ENCODE data around the gene DAGLB.
"Not testable (repeated sequence)": the region's sequence is repeated elsewhere in the genome, so short reads cannot be mapped to it uniquely, and the experiment has no call there.

Gene DAGLB

DNA sequence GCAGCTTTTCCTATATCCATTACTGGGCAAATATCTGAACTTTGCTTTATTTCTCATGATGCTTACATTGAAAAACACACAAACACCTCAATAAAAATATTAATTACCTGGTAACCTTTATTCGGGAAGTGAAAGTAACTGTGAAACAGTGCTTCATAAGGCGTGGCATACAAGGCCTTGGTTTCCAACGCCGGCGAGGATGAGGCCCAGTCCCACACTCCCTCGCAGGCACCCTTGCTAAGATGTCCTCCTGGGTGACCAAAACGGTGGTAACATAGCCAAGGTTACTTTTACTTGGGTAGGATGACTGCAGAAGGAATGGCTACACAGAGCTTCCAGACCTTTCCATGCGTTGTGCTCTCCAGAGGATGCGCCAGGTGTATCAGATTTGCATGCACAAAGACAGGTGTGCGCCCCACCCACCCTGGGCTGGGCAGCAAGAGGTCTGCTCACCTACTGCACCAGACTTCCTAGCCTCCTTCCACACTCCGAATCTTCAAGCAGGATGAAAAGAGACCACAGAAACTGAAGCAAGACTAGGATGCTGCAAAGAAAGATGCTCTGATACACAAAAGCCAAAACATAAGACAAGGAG, 13.3 kb upstream of the DAGLB start:
- no peak for DNase-seq

DNA sequence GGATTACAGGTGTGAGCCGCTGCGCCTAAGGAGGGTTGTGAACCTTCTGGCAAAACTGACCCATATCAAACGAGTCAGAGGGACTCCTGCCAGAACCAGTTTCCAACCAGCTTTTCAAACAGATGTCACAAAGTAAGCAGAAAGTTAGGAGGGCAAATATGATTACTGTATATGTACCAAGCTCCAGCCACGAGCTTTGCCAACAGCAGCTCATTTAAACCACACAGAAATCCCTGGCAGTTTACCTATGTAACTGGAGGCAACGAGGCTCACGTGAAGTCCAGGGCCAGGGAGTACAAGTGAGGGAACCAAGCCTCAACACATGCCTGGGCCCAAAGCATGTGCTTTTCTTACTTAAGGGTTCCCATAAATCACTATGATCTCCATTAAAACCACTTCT, 12.5 kb upstream of the DAGLB start:
- DNase-seq: no peak

DNA sequence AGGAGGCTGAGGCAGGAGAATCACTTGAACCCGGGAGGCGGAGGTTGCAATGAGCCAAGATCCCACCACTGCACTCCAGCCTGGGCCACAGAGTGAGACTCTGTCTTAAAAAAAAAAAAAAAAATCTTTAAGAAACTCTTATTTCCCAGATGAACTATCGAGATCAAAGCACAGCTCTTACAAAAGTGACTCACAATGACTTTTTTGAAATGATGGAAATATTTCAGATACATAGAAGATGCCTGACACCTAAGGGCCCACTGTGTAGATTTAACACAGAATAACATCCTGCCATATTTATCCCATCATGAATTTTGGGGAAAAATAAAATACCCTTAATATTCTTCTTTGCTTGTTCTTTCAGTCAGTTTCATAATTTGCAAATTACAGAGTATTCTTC, 10.9 kb upstream of the DAGLB start:
- DNase-seq: not testable (repeated sequence)

DNA sequence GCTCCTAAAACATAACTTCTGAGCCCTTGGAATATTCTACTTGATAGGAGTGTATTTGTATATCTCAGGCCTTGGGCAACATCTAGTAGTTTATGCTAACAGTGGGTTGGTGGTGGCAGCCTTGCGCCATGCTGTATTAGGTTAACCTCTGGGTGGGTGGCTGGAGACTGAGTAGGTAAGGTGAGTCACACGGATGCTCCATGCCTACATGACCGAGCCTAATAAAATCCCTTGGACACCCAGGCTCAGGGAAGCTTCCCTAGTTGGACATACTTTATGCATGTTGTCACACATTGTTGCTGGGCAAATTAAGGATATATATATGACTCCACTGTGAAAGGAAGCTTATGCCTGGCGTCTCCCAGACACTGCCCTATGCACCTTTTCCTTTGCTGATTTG, 6.0 kb upstream of the DAGLB start:
- no peak for DNase-seq

DNA sequence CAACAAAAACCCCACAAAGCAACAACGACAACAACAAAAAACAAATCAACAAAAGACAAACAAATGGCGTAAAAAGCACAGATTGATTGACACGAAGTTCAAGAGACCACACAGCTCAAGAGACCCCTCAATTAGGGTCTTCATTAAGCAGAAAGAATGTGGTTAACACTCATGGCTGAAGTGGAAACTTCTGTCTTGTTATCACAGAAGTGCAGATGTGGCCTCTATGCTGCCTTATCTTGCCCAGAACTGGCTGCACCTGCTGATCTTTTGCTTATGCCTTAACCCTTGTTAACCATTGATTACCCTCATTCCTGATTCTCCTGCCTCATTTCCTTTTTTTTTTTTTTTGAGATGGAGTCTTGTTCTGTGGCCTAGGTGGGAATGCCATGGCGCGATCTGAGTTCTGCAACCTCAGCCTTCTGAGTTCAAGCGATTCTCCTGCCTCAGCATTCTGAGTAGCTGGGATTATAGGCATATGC, 3.5 kb upstream of the DAGLB start:
- no peak for DNase-seq

DNA sequence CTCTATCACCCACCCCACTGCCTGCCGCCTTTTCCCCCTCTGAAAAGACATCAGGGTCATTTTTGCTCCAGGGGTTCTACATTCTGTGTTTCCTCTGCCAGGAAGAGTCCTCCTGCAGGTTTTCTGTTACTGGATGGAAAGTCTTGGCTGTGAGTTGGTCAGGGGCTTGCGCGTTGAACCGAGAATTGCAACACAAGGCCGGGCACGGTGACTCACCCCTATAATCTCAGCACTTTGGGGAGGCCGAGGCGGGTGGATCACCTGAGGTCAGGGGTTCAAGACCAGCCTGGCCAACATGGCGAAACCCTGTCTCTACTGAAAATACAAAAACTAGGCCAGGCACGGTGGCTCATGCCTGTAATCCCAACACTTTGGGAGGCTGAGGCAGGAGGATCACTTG, 2.8 kb upstream of the DAGLB start:
- DNase-seq: not testable (repeated sequence)

DNA sequence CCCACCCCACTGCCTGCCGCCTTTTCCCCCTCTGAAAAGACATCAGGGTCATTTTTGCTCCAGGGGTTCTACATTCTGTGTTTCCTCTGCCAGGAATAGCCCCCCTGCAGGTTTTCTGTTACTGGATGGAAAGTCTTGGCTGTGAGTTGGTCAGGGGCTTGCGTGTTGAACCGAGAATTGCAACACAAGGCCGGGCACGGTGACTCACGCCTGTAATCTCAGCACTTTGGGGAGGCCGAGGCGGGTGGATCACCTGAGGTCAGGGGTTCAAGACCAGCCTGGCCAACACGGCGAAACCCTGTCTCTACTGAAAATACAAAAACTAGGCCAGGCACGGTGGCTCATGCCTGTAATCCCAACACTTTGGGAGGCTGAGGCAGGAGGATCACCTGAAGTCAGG, 2.1 kb upstream of the DAGLB start:
- DNase-seq: not testable (repeated sequence)

DNA sequence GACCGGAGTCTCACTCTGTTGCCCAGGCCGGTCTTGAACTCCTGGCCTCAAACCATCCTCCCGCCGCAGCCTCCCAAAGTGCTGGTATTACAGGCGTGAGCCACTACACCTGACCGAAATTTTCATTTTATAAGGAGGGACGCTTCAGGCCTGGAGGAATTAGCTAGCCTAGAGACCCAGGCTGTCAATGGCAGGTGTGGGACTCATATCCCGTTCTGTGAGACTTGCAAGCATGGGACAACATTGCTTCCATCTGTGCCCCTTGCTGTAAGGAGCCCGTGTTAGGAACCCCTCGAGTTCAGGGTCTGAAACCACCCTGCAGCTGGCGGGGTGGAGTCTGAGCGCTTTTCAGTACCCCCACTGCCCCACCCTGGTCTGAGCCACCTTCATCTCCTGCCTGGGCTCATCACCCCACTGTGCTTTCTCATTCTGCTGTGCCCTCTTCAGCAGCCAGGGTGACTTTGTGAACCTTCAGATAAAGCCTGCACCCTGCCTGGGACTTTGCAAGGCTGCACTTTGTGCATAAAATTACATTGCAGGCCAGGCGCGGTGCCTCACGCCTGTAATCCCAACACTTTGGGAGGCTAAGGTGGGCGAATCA, 1.3 kb upstream of the DAGLB start:
- DNase-seq: no peak

DNA sequence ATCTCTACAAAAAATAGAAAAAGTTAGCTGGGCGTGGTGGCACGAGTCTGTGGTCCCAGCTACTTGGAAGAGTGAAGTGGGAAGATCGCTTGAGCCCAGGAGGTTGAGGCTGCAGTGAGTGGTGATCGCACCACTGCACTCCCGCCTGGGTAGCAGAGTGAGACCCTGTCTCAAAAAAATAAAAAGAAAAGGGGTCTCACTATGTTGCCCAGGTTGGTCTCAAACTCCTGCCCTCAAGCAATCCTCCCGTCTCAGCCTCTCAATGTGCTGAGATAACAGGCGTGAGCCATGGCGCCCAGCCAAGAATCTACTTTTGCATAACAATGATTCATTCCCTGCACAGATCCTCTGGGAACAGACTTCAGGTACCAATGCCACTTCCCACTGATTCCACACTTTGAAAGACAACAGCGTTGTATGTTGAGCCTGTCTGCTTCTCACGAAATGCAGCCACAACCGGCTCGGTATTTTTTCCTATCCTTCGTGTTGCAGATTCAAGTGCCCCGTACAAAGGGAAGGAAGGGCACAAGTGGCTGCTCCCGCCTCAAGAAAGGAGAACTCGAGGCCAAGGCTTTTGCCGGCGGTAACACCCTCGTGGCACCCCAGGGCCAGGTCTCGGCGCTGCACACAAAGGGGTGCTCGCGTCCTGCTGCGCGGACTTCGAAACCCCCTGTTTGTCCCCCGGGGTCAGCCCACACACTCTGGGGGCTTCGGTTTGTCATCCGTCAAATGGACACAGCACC, 745 bp downstream of the DAGLB start:
- peak; percentile 61 to 75 for DNase-seq

DNA sequence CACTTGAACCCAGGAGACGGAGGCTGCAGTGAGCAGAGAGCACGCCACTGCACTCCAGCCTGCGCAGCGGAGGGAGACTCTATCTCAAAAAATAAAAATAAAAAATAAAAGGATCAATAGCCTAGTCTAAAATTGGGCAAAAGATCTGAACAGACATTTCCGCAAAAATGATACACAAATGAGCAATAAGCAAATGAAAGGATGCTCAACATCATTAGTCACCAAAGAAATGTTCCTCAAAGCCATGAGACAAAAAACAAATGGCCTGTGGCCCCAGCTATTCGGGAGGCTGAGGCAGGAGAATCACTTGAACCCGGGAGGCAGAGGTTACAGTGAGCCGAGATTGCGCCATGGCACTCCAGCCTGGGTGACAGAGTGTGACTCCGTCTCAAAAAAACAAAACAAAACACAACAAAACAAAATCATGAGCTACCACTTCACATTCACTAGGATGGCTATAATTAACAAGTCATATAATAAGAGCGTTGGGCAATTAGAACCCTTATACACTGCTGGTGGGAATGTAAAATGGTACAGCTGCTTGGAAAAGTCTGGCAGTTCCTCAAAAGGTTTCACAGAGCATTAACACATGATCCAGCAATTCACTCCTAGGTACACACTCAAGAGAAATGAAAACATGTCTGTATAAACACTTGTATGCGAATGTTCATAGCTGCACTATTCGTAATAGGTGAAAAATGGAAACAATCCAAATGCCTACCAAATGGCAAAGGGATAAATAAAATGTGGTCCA, 3.1 kb downstream of the DAGLB start:
- no peak for DNase-seq

DNA sequence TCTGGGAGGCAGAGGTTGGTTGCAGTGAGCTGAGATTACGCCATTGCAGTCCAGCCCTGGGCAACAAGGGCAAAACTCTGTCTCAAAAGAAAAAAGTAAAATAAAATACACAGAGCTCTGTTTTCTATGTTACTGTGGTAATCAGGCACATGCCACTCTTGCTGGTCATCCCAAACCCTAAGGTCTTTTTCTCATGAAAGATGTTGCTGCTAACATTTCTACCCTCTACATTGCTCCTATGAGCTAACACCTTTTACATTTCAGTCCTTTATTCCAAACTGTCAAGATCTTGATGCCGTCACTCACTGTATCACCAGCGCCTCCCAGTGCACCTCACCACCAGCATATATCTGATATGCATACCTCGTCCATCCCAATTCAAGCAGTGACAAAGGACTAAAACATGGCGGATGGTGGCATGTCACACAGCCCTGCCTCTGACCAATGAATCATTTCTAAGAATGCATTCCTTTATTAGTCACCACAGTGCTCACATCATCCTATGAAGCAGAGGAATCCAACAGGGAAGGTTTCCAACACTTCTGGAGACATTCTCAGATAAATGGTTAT, 4.3 kb downstream of the DAGLB start:
- DNase-seq: no peak

DNA sequence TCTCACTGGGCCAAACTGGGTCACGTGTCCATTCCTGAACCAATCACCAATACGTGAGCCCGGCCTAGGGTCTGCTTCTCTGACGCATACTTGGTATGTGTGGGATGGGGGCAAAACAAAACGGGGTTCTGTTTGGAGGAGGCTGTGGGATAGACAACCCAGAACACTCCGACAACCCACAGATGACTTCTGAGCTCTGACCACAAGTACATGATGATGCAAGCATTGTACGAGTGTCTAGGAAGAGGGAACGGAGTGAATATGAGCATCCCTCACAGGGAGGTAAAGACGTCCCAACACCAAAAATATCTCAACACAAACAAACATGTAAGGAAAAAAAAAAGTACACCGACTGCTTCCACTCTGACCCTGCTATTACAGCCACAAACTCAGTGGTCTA, 5.6 kb downstream of the DAGLB start:
- no peak for DNase-seq

DNA sequence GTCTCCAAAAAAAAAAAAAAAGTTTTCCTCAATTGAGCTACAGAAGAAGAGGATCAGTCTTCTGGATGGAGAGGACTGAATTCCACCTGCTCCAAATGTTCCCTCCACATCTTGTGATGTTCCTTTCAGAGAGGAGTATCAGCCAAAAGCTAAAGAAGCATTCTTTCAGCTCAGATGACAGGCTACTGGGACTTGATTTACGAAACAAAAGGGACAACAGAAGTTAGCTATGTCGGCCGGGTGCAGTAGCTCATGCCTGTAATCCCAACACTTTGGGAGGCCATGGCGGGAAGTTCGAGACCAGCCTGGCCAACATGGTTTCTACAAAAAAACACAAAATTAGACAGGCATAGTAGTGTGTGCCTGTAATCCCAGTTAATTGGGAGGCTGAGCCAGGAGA, 7.4 kb downstream of the DAGLB start:
- DNase-seq: no peak

DNA sequence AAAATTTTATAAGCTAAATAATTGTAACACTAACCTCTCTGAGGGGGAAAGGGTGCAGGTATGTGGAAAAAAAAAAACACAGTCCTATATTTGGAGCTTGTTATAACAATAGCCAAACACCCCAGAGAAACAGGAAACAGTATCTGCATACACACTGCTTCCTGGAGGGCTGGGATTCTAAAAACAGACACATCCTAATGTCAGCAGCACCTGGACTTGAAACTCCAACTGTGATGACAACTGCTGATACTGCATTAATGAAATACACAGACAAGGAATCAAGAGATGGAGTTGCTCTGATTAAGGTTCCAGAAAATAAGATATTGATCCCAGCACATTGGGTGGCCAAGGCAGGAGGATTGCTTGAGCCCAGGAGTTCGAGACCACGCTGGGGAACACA, 9.3 kb downstream of the DAGLB start:
- DNase-seq: peak in 1 of 2 donors; percentile 72

DNA sequence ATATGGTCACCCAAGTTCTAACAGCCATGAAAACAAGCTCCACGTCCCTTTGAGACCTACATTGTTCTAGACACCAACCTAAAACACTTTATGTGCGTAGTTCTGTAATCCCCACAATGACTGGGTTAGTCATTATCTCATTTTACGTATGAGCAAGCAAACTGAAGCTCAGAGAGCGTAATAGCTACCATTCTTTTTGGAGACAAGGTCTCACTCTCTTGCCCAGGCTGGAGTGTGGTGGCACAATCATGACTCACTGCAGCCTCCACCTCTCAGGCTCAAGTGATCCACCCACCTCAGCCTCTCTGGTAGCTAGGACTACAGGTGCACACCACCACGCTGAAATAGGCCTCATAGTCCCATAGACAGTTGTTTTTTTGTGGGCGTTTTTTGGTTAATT, 10.5 kb downstream of the DAGLB start:
- peak in 1 of 2 donors; percentile 24 for DNase-seq

DNA sequence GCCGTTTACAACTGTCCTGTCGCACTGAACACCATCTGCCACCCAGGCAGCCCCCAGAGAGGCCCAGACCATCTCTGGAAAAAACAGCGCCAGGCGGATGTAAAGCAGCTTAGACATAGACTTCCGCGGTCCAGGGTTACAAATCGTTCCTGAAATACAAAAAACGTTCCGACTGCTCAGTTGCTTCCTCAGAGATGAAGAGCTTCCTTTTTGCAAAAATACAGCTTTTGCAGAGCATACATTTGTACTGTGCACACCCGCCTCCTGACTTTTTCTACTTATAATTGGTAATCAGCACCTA, 11.4 kb downstream of the DAGLB start:
- DNase-seq: peak; percentile 29 to 83

DNA sequence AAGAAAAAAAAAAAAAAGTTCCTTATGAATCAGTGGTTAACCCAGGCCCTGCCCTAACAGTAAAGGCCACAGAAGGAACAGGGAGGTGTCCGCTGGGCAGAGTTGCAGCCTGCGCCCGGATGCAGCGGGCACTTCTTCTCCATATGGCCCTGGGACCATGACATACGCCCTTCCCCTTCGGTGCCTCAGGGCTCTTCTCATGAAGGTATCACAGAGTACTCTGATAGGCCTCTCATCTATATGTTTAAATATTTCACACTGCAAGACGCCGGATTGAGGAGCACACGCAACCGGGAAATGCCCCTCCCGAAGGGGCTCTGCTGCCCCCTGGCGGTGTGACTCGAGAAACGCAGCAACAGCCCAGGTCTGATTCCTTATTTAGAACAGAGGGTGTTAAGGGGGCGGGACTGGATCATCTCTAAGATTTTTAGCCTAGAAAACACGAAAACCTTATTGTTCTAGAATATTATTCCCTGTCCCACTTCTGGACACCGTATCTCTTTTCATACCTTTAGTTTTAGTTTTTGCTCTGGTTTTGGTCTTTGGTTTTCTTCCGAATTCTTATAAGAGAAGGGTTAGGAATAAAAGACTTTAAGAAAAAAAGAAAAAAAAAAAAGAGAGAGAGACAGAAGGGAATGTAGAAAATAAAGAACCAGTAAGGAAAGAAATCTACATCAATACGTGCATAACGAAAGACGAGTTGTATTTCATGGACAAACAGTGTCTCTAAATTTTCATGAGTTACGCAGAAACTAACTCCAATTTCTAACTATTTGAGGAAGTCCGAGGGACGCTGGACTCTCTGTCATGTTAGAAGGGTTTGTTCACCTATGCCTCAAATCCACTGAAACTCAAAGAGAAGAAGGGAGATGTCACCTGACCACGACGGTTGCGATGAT, 12.0 kb downstream of the DAGLB start:
- peak; percentile 65 to 80 for DNase-seq

DNA sequence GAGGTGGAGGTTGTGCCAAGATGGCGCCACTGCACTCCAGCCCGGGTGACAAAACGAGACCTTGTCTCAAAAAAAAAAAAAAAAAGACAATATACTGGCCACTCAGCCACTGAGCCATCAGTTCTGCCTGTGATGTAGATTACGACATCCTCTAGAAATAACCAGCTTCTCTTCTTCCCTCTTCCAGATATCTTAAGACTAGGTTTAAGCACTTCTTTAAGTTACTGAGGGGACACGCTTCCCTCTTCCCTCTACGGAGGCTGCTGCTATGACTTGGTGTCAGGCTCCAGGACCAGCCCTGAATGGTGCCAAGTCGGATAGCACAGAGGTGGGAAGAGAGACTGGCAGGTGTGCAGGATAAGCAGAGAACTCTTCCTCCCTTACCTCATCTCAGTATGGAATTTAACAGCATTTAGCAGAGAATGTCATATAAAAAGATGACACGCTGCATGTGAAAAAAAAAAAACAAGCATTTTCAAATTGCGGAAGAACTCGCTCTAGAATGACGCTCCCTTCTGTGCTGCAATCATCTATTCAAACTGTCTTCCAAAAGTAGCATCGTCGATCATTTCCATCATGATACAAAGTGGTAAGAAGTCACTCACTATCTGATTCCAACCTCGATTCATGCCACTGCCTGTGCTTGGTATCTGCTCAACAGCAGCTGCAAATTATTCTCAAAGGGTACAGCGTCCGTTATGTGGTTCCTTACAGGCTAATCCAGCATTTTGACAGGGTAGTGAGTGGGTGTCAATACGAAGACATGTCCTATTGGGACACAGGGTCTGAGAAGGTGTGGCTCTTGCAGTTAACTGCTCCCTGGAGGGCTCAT, 13.8 kb downstream of the DAGLB start:
- no peak for DNase-seq

DNA sequence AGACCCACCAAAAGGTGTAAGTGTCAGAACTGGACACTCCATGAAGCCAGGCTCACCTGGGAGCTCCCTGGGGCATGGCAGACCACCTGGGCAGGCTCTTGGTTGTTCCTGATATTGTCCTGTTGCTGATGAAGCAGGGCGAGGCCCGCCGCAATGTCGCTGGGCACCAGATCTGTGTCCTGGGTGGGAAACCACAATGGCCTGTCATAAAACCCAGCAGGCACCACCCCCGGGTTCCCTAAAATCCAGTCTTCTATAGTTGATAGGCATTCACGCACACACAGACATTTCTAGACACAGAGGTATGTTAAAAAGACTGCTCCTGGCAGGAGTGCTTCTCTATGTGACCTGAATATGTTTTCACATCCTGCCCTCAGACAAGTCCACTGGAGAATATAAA, 15.0 kb downstream of the DAGLB start:
- DNase-seq: no peak

DNA sequence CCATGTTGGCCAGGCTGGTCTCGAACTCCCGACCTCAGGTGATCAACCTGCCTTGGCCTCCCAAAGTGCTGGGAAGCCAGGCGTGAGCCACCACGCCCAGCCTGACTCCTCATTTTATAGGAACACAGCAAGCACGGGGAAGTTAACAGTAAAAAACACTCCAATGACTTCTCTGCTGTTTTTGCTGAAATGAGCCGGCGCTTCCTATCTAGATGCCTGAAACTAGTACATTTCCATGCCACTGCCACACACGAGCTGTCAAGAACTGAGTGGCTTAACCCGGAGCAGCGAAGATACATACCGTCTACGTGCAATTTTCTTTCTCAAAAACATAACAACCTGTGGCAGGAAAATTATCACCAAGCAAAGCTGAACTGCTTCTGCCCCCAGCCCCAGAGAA, 16.8 kb downstream of the DAGLB start:
- no peak for DNase-seq

DNA sequence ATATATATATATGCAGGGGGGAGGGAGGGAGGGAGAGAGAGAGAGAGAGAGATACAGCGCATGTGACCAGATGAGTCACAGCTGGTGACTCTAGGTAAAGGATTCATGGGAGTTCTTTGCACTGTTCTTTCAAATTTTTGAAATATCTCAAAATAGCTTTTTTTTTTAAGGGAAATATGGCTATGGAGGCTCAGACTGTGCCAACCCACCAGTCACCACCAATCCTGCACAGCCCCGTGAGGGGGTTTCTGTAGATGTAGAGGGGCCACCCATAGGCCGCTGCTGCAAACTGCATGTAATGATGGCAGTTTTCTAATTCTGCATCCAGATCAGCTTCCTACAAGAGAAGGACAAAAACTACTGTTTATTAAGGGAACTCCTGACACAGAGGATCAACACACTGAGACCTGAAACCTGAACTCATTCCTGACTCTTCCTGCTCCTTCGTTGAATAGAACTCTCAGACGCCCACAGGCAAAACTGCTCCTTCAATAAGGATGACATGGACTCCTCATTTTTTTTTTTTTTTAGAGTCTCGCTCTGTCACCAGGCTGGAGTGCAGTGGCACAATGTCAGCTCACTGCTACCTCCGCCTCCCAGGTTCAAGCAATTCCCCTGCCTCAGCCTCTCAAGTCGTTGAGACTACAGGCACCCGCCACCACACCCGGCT, 17.3 kb downstream of the DAGLB start:
- peak in 1 of 2 donors; percentile 26 for DNase-seq
